Right kidney (tissue), 1 donor: ENCODE measurements around the gene CREB3L2.
"Not testable (repeated sequence)": the region's sequence is repeated elsewhere in the genome, so short reads cannot be mapped to it uniquely, and the experiment has no call there.

Source experiments
- DNase-seq: peaks from one replicate; pipeline ENCODE4 v3.0.0-alpha.2; 2016

The CREB3L2 gene

DNA sequence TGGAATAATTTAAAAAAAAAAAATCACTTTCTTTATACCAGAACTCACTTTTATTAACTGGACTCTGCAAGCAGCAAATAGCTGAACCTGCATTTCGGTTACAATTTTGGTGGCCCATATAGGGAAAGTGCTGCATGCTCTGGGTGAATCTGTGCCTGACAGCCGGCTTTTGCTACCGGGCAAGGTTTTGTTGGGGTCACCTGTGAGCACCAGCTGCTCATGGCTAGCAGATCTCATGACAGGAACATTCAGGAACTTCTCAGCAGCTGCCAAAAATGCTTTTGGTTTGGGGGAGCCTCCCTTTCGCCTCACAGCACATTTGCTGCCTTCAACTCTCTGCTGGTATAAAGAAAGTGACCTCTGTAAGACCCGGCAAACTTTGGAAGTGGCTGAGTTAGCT, 13.2 kb upstream of the CREB3L2 start:
- no peak for DNase-seq

DNA sequence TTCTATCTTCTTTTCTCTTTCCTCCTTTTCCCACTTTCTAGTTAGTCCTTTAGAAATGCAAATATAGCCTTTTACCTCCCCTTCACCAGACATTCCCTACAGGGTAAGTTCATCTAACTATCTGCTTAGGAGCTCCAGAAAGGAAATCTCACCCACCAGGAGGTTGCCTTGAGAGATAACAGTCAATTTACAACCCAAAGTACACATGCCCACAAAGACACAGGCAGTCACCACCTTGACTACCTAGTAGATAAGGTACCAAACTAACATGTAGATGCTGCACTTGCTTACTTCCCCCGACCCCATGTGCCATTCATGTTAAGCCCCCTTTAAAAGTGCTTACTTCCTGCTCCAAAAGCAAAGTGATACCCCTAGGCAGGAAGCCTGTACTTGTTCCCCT, 12.8 kb upstream of the CREB3L2 start:
- DNase-seq: no peak

DNA sequence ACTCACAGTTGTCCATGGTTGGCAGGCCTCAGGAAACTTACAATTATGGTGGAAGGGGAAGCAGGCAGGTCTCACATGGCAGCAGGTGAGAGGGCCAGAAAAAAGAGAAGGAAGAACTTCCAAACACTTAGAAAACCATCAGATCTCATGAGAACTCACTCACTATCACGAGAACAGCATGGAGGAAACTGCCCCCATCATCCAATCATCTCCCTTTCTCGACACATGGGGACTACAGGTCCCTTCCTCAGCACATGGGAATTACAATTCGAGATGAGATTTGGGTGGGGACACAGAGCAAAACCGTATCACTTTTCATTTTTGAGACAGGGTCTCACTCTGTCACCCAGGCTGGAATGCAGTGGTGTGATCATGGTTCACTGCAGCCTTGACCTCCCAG, 12.3 kb upstream of the CREB3L2 start:
- DNase-seq: not testable (repeated sequence)

DNA sequence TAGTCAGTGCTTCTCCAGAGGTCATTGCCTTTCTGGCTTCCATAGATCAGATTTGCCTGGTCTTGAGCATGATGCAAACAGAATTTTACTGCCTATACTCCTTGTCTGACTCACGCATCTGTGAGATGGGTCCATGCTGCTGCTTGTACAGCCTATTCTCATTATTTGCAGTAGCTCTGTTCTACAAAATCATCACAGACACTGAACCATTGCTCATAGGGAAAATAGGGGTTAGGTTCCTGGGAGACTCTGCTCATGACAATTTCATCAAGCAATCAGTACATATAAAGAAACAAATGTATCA, 7.4 kb upstream of the CREB3L2 start:
- DNase-seq: no peak

DNA sequence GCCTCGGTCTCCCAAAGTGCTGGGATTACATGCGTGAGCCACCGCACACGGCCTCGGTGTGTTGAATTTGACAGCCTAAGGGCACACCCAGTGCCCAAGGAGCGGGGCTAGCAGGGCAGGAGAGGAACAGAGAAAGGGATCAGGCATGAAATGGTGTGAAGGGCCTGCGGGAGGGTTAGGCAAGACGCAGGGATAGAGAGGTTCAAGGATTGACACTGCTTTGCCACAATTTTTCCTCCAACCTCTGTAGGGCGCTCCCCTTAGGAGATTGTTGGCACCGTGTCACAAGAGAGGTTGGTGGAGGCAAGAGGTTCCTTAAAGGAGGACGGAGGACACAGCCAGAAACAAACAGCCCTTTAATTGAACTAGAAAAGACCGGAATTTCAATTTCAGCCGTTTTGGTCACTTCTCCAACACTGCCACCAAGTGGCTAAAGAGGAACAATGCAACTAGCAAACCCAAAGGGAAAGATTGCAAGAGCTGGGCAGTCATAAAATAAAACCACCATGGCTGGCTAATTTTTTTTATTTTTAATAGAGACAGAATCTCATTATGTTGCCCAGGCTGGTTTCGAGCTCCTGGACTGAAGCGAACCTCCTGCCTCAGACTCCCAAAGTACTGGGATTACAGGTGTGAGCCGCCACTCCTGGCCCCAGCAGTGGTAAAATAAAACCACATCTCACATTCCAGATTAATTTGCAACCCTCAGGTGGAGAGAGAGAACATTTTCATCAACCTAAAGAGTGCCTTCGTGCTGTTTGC, 6.9 kb upstream of the CREB3L2 start:
- peak; percentile 45 for DNase-seq

DNA sequence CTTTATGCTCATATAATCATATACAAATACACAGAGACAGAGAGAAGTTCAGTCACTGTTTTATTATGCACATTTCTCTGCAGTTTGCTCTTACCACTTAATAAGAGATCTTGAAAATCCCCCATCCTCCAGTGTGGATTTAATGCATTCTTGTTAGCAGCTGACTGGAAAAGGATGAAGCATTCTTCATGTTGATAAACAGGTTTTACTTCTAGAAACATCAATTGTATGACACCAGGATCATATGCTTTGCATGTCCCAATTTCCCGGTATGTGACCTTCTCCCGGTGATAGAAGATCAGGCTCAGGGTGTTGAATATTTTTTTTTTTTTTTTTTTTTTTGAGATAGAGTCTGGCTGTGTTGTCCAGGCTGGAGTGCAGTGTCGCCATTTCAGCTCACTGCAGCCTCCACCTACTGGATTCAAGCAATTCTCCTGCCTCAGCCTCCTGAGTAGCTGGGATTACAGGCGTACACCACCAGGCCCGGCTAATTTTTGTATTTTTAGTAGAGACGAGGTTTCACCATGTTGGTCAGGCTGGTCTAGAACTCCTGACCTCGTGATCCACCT, 6.2 kb upstream of the CREB3L2 start:
- DNase-seq: no peak

DNA sequence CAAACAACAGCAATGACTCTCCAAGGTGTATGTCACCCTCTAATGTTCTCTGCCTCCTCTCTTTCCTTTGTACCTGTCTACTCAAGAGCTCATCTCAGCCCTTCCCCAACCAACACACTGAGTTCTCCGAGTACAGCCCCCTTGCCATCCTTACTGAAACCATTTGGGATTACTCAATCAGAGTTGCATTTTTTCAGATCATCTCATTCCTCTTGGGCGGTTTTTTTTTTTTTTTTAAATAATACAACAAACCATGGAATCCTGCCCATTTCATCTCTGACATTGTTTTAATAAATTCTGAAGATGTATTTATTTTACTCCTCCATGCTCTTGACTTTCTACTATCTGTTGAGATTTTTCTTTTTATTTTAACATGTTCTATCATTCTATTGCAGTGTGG, 4.2 kb upstream of the CREB3L2 start:
- DNase-seq: no peak

DNA sequence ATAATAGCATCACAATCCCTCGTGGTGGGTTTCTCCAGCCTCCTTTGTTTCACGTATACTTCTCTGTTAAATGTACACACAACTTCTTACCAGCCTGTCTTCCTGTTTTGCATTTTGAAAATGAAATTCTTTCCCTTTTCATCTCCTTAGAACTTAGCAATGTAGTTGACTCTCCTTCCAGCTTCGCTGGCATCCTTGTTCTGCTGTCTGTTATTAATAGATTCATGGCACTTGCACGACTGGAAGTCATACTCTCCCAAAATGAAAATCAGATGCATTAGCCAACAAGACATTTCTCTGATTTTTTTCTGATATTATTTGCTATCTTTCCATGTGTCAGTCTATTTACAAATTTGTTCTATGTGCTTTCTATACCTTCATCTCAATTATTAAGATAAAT, 3.0 kb upstream of the CREB3L2 start:
- DNase-seq: no peak

DNA sequence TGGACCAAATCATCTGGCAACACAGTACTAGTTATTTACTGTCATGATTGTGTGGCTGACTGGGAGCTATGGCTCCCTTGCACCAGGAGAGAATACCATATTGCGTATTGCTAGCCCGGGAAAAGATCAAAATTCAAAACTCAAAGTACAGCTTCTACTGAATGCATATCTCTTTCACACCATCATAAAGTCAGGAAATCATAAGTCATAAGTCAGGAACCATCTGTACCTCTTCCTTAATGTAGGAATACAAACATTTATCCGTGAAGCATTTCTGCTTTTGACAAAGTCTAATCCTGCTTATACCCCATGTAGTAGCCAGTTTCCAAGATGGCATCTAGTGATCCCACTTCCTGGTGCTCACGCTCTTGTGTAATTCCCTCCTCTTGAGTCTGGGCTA, 2.2 kb upstream of the CREB3L2 start:
- DNase-seq: no peak

DNA sequence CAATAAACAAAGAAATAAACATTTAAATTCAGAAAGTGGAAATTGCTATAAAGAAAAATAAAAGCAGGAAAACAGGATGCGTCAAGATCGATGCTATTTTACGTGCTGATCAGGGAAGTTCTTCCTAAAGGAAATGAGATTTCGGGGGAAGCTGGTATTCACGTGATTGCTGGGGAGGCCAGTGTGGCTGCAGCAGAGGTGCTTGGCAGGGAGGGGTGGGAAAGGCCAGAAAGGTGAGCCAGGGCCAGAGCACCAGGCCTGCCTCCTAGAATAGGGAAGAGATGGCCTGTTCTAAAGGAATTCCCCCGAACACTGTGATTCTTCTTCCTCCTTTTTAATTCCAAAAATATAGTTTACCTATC, 923 bp upstream of the CREB3L2 start:
- no peak for DNase-seq

DNA sequence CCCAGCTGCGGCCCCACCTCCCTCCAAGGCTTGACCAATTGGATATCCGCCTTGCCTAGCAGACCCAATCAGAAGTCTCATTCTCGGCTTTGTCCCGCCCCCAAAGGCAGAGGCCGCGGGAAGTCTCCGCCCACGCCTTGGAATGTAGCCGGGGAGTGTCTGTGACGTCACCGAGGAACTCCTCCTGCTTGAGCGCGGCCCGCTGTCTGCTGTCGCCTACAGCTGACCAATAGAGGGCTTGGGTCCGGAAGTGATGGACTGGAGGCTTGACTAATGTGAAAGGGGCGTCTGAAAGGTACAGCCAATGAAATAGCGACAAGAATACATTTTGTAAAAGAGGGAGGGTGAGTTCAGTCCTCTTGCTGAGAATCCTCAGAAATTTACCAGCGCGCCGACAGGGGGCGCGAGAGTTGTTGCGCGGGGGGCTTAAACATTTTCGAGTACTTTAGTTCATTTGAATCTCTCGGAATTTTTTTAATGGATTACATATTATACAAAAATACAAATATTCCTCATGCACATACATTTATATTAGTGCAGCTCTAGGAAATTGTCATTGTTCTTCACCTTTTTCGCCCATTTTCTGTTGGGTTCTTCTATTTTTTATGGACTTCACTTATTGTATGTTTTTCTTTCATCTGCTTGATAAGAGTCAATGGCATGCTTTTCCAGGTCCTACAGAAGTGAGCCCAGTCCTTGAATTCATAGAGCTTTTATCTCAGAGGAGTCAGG, 376 bp upstream of the CREB3L2 start:
- peak; percentile 99 for DNase-seq

DNA sequence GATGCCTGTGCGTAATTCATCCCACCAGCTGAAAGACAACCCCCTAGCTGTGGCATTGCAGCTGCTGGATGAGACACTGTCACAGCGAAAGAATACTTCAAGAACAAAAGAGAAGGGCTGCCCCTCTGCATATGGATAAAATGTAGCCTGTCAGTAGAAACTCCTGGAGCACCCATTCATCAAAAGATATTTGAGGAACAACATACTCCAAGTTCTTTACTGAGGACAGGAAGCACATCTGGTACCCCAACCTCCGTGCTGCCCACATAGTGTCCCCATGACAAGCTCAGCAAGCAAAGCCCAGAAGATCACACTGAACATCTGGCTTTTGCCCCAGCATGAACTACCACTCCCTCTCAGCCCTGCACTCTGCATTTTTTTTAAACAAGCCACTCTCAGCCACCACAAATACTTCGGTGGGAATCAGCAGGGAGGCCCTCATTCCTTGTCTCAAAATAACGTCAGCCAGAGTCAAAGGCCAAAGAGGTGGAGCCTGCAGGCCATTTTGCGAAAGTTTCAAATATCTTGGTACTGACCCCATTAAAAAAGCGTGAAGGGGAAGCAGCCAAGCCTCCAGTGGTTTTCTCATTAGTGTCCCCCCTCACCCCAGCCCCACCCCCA, 1.7 kb downstream of the CREB3L2 start:
- DNase-seq: peak; percentile 66

DNA sequence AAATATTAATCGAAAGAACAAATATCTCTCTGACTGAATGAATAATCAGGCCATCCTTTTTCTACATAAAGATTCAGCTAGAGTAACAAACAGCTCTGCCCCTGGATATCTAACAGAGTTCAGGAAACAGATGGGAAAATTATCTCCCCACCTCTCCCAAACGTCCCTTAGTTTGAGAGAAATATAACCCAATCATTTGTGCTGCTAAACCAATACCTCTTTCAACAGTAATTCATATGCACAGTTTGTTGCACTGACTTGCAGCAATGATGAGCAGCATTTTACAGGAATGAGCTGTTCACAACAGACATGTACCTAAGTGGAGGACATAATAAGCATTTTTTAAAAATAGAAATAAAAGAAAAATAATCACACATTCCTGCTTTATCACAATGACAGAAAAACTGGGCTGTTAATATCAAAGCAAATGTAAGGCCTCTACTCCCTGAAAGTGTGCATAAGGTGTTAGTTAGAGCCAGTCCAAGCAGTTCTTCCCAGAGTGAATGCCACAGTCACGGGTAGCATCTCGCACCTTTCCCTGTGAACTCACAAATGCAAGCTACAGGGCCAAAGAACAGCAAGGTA, 2.3 kb downstream of the CREB3L2 start:
- no peak for DNase-seq

DNA sequence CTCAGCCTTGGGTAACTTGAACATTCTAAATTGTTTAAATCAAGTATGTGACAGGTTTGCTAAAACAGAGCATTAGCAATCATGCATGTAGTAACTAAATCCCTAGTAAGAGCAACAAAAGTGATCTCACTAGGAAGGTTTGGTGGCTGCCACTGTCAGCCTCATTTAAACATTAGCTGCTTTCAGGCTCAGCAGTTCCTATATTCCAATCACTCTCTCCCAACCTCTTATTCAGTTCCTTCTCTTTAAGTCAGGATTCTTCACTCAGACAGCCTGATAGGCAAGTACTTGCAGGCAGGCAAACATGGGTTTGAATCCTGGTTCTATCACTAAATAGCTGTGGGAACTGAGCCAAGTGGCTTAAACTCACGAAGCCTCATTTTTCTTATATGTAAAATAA, 3.6 kb downstream of the CREB3L2 start:
- no peak for DNase-seq

DNA sequence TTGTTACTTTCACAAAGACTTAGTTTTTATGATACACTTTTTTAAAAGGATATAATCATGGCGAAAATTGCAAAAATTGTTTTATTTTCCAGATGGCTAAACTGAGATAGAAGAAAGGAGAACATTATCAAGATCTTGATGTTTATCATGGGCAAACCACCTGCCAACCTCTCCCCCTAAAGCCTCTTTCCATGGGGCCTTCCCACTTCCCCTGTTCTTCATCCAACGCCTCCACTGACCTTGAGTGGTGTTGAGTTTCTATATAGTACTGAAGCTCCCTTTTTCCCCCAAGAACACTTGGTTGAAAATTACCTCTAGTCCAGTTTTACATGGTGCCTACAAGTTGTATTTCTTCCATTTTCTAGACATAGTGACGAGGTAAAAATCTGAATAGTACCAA, 5.0 kb downstream of the CREB3L2 start:
- DNase-seq: no peak

DNA sequence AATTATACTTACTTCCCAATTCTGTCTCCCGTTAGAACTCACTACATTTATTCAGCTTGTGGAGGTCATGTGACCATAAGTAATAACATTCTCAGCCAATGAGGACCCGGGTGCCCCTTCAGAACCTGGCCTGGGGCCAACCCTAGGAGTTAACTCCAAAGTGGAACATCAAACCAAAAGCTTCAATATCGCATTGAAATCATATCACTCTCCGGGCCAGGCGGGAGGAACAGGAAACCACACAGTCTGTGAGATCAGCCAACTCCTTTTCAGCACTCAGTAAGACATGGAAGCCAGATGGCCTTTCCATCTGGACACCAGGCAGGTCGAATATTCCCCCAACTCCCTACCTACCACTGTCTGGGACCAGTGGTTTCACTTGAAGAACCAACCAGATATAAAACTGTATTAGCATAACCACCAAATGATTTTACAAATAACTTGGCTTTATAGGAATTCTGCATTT, 5.5 kb downstream of the CREB3L2 start:
- DNase-seq: no peak

DNA sequence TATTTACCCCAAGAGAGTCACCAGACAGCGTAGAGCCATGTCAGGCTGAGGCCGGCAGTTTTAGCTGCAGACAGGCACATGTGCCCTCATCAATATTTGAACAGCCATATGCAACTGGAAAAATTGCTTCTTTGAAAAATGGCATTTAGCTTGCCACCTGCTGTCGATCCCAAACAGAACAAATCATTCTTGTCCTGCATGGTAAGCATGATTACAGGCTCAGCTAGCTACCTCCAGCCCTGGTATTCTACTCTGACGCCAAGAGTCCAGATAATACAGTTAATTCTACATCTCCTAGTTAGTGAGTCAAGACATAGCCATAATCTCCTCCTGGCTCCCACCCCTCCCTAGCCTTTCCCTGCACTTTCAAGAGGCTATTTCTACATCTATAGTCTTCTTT, 7.7 kb downstream of the CREB3L2 start:
- DNase-seq: no peak

DNA sequence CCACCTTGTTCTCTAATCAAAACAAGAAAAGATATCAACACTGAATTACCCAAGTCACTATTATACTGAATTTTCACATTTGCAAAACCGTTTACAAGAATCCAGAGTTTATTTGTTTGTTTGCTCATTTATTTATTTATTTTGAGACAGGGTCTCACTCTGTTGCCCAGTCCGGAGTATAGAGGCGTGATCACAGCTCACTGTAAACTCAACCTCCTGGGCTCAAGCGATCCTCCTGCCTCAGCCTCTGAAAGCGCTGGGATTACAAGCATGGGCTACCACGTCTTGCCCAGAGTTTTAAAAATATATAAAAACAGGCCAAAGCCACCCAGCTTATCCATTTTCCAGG, 8.5 kb downstream of the CREB3L2 start:
- DNase-seq: no peak

DNA sequence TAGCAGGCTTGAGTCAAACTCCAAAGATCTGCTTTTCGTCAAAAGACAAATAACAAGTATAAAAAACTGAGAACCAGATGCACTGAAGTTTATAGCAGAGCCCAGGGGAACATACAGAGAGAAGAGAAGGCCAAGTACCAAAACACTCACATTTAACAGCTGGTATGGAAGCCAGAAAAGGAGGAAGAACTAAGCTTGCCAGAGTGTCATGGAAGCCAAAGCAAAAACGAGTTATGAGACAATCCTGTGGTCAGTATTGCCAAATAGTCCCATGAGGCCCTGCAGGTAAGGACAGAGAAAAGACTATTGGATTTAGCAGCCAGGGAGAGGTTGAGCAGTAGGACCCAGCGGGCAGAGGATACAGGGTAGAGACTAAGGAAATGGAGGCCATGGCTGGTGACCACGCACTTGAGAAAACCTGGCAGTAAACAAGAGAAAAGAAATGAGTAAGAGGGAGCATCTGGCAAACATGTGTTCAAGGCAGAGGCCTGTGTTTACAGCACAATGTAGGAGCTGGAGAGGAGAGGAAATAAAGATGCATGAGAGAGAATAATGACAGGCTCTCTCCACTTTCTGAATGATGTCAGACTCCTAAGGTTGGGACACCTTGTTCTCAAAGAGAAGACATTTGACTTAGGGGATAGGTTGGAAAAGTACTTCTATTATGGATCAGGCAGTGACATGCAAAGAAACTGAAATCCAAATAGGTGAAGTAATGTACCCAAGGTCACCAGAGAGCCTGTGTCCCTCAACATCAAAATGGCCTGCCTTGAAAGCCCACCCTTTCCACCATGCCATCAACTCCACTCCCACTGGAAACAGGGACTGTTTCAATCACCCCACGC, 9.1 kb downstream of the CREB3L2 start:
- no peak for DNase-seq

DNA sequence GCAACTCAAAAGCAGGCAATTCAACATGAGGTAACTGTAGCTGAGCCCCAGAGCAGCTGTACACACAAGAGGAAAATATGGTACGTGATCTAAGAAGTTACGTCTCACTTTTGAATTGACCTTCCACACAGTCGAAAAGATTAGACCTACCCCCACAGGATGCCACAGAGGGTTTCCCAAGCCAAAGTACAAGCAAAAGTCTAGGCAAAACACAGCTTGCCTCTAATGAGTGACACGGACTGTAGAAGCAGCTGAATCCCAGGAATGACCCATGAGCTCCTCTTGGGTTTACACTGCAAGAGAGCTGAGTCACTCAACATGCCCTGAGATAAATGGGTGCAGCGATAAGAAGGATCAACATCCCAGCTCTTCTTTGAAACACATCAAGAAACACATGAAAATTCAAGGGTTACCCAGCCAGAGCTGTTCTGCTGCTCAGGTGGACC, 9.8 kb downstream of the CREB3L2 start:
- no peak for DNase-seq

DNA sequence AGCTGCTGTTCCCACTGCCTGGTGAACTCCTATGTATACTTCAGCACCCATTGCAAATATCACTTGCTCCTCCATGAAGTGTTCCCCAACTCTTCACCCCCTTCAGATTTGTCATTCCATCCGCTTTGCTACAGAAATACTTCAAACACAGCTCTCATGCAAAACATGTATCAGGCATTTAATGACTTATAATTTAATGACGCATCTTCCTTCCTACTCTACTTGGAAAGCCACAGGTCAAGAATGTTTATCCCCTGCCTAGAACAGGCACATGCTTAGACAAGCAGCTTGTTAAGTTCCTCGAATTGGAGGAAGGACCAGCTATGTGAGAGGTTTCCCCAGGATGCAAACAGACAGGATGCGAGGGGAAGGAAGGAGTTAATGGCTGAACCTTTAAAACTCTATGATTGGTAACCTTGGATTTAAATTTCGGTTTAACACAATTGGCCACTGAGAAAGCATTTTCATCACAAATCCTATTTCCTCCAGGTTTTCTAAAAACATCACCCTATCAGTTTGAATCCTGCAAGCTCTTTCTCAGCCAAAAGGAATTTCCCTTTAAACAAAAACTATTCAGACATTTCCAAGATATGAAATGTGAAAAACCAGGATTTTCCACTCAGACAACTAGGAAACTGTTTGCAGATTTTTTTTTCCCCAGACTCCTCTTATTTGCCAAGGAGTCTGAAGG, 11.5 kb downstream of the CREB3L2 start:
- no peak for DNase-seq

DNA sequence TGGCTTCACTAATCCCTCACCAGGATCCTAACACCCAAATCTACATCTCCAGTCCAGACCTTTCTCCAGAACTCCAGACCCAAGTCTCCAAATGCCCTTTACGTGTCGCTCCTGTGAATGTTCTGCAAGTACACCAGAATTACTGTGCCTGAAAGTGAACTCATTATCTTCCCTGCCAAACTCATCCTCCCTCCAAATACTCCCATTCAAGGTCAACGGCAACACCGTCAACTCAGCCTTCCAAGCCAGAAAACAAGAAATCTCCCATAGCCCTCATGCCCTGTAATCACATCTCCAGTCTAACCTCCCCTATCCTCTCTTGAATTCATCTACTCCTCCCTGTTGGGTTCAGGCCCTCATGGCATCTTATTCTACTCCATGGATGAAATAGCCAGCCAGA, 12.3 kb downstream of the CREB3L2 start:
- DNase-seq: no peak
